ENCODE measurements around the gene MACROD2. TPM values are rescaled to one million over a fixed set of nuclear protein-coding genes. Genes with fewer than 3 reads are reported as not detected.
A peak's percentile ranks its signal among the peaks of the same experiment; 100 is the strongest.

MACROD2 gene
- total RNA-seq, 1 donor from 2014 or later, result 0.23 TPM

DNA sequence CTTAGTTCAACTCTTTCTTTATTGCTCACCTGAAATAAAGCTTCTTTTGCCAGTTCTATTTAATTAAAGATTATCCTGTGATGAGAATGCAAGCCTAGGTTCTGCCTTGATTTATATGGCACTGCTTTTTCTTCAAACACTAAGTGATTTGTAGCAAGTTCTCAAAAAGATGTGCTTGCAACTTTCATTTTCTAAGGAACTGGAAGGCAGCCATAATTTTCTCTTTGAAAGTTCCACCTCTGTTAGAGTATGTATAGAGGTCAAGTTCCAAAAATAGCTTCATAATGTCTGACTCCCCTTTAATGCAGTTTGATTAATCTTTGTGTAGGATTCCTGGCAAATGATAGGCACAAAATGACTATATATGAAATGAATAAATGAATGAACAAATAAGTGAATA lies 870.4 kb downstream of the MACROD2 start:
- TF ChIP-seq, protein P1, sequence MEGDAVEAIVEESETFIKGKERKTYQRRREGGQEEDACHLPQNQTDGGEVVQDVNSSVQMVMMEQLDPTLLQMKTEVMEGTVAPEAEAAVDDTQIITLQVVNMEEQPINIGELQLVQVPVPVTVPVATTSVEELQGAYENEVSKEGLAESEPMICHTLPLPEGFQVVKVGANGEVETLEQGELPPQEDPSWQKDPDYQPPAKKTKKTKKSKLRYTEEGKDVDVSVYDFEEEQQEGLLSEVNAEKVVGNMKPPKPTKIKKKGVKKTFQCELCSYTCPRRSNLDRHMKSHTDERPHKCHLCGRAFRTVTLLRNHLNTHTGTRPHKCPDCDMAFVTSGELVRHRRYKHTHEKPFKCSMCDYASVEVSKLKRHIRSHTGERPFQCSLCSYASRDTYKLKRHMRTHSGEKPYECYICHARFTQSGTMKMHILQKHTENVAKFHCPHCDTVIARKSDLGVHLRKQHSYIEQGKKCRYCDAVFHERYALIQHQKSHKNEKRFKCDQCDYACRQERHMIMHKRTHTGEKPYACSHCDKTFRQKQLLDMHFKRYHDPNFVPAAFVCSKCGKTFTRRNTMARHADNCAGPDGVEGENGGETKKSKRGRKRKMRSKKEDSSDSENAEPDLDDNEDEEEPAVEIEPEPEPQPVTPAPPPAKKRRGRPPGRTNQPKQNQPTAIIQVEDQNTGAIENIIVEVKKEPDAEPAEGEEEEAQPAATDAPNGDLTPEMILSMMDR (conservative IDR thresholded peaks at IDR 0.05; ENCODE audit: low read depth, low read length), result no peak
- no peak overlapping the region for H3K4me3 ChIP-seq (ENCODE audit: low read depth, low read length)
- no peak for DNase-seq (ENCODE audit: low read depth)

GRCh38 chr20:14866841-14867514 lies 871.7 kb downstream of the MACROD2 start:
- TF ChIP-seq, protein P1 (conservative IDR thresholded peaks at IDR 0.05; ENCODE audit: low read depth, low read length), result no peak
- DNase-seq (ENCODE audit: low read depth), result no peak
- H3K4me3 ChIP-seq (ENCODE audit: low read depth, low read length), result no peak overlapping the region

DNA sequence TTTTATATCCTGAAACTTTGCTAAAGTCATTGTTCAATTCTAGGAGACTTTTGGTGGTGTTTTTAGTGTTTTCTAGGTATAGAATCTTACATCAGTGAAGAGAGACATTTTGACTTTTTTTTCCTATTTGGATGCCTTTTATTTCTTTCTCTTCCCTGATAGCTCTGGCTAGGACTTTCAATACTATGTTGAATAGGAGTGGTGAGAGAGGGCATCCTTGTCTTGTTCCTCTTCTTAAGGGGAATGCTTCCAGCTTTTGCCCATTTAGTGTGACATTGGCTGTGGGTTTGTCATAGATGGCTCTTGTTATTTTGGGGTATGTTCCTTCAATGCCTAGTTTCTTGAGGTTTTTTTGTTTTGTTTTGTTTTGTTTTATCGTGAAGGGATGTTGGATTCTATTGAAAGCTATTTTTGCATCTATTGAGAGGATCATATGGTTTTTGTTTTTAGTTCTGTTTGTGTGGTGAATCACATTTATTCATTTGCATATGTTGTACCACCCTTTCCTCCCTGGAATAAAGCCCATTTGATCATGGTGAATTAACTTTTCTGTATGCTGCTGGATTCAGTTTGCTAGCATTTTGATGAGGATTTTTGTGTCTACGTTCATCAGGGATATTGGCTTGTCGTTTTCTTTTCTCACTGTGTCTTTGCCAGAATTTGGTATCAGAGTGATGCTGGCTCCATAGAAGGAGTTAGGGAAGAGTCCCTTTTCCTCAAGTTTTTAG lies 882.1 kb downstream of the MACROD2 start:
- H3K4me3 ChIP-seq (ENCODE audit: low read depth, low read length), result no peak overlapping the region
- DNase-seq (ENCODE audit: low read depth), result no peak
- TF ChIP-seq, protein P1 (conservative IDR thresholded peaks at IDR 0.05; ENCODE audit: low read depth, low read length), result no peak

GRCh38 chr20:14878676-14879019 lies 883.3 kb downstream of the MACROD2 start:
- H3K4me3 ChIP-seq (ENCODE audit: low read depth, low read length), result no peak overlapping the region
- DNase-seq (ENCODE audit: low read depth), result no peak
- TF ChIP-seq, protein P1 (conservative IDR thresholded peaks at IDR 0.05; ENCODE audit: low read depth, low read length), result no peak

- DNase-seq (ENCODE audit: low read depth), result peak; percentile 61
- no peak overlapping the region for H3K4me3 ChIP-seq (ENCODE audit: low read depth, low read length)
- TF ChIP-seq, protein P1 (conservative IDR thresholded peaks at IDR 0.05; ENCODE audit: low read depth, low read length), result no peak
These were observed 883.8 kb downstream of the MACROD2 start for GRCh38 chr20:14879020-14879697.

- DNase-seq (ENCODE audit: low read depth), result no peak
- H3K4me3 ChIP-seq (ENCODE audit: low read depth, low read length), result no peak overlapping the region
These were observed 884.5 kb downstream of the MACROD2 start for GRCh38 chr20:14879839-14880238.

More at GRCh38 chr20:14879839-14880238, 884.5 kb downstream of the MACROD2 start:
- TF ChIP-seq, protein P1 (conservative IDR thresholded peaks at IDR 0.05; ENCODE audit: low read depth, low read length), result no peak

Data from epithelial cell of proximal tubule (primary cell).